C4-2B (cell line): ENCODE results near the gene NR3C2.

ENCODE experiments used
- CTCF ChIP-seq: fragments of 450-650 bp; conservative IDR thresholded peaks from 2 replicates; pipeline ENCODE4 v1.5.1; 2017; ENCODE audit warnings: mild to moderate bottlenecking
- ZFX ChIP-seq: fragments of 450-650 bp; IDR thresholded peaks from 2 replicates; pipeline ENCODE4 v1.6.1; 2017

- TF ChIP-seq CTCF, result no peak
- TF ChIP-seq ZFX, result no peak
Measured at GRCh38 chr4:148090503-148091476, 351.4 kb downstream of the NR3C2 start.
